GM19324 (cell line): Measurements from ENCODE around the gene CCR7.
"Not testable (repeated sequence)": the region's sequence is repeated elsewhere in the genome, so short reads cannot be mapped to it uniquely, and the experiment has no call there.

Experiments
- ATAC-seq: cut with Tn5 transposase; IDR thresholded peaks from one replicate; pipeline ENCODE4 v1.9.1; 2021; ENCODE audit warnings: mild to moderate bottlenecking, moderate library complexity; ENCODE audit not compliant: unreplicated experiment, low FRiP score

Gene CCR7

DNA sequence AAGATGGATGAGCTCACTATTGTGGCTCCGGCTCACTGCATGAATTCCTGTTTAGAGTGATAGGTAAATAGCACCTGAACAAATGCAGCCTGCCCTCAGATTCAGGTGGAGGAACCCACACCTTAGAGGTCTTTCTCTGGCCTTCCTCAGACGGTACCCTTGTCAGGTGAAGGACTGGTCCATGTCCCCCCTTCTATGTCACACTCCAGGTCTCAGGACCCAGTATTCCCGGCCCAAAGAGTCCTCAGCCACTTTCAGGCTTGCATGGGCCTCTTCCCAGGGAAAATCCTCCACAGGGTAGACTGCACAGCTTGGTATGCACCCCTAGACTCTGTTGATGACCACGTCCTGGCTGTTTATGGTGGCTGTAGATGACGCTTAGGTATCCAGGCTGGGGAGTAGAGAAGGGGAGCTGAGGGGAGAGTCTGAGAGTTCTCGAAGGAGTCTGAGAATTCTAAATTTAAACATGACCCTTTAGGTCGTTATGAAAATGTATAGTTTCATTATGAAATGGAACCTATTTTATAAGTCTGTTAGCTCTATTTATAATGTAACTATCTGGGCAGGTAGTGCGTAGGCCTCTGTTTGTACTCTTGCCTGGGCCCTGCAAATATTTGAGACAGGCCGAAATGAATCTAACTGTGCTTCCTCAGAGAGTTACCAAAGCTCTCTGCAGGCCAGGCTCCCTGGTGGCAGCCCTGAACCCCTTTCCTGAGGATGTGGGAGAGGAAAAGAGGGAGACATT, 32.5 kb upstream of the CCR7 start:
- ATAC-seq: no peak

DNA sequence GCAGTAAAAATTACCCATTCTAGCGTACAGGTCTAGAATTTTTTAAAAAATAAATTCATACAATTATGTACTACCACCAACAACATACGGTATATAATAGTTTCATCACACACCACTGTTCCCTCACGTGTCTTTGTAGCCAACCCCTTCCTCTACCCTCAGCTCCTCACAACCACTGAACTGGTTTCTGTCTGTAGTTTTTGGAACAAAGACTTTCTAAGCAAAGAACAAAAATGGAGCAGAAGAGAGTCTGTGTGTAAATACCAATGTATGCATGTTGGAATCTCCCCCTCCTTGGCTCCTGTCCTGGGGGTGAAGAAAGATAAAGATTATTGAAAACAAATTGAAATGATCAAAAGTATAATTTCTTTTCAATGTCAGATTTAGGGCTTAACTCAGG, 31.9 kb upstream of the CCR7 start:
- no peak for ATAC-seq

DNA sequence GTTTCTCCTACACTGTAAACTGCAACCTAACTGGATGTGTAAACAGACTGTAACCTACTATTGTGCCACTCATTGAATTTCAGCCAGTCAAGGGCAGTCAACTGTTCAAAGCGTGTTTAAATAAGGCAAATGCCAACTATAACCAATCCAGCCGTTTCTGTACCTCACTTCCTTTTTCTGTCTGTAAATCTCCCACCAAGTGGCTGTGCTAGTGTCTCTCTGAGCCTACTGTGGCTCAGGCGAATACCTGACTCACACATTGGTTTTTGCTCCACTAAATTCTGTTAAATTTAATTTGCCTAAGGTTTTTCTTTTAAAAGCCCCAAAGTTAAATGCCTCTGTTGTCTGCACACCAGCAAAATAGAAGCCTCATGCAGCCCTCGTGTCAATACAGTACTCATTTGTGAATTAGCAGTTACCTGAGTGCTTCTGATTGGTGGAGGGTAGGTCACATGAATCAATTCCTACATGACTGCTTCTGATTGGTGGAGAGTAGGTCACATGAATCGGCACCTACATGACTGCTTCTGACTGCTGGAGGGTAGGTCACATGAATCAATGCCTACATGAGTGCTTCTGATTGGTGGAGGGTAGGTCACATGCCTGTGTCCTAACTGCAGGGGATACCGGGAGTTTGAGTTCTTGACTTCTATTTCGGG, 31.1 kb upstream of the CCR7 start:
- no peak for ATAC-seq

DNA sequence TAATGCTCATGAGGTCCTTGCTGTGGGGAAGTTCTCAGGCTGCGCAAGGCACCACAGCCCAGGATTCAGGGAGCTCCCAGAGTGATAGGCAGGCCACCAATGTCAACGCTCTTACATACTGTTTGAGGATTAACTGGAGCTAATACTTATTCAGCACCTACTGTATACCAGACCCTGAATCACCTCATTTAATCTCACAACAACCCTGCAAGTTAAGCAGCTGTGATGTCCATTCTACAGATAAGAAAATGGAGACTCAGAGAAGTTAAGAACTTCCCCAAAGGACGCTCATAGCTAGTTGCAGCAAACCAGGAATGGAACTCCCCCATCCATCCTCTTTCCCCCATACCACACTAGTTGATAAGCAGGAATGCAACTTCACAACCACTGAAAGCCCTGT, 25.5 kb upstream of the CCR7 start:
- ATAC-seq: no peak

DNA sequence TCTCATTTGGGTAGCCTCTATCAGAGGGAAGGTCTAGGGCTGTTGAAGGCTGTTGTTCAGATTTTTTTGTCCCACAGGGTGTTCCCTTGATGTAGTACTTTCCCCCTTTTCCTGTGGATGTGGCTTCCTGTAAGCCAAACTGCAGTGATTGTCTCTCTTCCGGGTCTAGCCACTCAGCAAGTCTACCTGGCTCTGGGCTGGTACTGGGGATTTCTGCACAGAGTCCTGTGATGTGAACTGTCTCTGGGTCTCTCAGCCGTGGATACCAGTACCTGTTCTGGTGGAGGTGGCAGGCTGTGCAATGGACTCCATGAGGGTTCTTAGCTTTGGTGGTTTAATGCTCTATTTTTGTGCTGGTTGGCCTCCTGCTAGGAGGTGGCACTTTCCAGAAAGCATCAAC, 23.3 kb upstream of the CCR7 start:
- ATAC-seq: no peak

DNA sequence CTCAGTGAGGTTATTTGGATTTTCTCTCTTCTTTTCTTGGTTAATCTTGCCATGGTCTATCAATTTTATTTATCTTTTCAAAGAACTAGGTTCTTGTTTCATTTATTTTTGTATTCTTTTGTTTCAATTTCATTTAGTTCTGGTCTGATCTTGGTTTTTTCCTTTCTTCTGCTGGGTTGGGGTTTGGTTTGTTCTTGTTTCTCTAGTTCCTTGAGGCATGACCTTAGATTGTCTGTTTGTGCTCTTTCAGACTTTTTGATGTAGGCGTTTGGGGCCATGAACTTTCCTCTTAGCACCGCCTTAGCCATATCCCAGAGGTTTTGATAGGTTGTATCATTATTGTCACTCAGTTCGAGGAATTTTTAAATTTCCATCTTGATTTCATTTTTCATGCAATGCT, 21.0 kb upstream of the CCR7 start:
- not testable (repeated sequence) for ATAC-seq

DNA sequence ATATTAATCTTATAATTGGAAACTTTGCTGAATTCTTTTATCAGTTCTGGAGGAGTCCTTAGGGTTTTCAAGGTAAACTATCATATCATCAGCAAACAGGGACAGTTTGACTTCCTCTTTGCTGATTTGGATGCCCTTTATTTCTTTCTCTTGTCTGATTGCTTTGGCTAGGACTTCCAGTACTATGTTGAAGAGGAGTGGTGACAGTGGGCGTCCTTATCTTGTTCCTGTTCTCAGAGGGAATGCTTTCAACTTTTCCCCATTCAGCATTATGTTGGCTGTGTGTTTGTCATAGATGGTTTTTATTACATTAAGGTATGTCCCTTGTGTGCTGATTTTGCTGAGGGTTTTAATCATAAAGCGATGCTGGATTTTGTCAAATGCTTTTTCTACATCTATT, 19.7 kb upstream of the CCR7 start:
- ATAC-seq: not testable (repeated sequence)

DNA sequence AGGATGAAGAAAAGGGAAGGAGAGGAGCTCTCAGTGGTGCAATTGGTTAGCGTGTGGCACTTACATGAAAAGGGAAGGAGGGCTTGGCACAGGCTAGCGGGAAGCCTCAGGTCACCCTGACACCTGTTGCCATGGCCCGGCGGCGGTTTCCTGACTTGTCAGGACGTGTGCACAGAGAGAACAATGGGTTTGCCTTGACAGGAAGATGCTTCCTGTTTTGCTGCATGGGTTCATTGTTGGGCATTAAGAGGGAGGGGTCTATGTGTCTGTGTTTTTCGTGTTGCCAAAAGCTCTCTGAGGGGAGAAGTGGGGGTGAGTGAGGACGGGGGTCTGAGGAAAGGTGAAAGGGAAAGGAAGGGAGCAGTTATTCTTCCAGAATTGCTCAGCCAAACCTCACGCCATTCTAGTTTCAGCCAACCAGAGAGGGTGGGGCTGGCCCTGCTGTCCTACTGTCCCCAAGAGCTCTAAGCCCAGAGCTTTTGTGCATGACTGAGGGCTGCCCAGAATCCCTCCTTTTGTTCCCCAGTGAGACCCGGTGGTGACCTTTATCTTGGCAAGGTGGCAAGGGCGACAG, 17.1 kb upstream of the CCR7 start:
- ATAC-seq: peak; percentile 91

DNA sequence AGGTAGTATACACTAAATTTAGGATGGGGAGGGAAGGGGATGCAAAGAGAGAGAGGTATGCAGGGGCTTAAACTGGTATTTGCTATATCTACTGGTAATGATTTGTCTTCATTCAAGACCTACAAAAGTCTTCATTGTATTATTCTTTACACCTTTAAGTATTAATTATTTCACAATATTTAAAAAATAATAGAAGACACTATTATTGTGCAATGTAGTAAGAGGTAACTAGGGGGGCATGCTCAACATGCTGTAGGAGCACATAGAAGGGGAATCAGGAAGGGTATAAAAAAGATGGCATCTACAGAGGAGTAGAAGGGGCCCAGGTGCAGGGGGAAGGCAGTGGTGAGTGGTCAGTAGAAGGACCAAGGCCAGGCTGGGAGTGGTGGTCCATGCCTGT, 14.9 kb upstream of the CCR7 start:
- no peak for ATAC-seq

DNA sequence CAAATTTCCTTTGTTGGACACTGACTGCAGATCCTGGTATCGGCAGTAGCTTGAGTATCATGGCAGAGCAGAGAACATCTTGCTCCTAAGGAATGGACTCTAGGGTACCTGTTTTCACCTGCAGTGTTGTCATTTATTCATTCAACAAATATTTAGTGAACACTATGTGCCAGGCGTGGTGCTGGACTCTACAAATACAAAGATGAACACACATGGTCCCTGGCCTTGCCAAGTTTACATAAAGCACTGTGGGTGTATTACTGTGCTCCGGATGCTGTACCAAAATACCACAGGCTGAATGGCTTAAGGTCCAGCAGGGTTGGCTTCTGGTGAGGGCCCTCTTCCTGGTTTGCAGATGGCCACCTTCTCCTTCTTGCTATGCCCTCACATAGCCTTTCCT, 14.2 kb upstream of the CCR7 start:
- ATAC-seq: no peak

DNA sequence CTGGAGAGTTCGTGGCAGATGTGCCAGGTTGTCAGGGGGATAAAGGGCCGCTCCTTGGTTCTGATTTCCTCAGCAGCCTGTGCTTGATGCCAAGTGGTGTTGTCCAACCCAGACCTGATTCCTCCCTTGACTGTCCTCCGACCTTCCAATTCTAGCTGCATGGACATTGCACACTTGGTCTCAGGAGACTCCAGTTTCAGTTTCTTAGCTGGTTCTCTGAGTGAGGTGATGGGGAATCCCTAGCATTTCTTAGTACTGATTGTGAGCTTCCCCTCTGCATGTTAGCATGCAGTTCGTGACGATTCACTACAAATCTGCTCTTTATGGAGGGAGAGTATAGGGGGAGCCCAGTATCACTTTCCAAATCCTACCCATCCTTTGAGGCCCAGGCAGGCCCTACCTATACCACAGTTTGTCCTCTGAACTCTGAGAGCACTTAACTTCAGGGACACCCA, 12.4 kb upstream of the CCR7 start:
- no peak for ATAC-seq

DNA sequence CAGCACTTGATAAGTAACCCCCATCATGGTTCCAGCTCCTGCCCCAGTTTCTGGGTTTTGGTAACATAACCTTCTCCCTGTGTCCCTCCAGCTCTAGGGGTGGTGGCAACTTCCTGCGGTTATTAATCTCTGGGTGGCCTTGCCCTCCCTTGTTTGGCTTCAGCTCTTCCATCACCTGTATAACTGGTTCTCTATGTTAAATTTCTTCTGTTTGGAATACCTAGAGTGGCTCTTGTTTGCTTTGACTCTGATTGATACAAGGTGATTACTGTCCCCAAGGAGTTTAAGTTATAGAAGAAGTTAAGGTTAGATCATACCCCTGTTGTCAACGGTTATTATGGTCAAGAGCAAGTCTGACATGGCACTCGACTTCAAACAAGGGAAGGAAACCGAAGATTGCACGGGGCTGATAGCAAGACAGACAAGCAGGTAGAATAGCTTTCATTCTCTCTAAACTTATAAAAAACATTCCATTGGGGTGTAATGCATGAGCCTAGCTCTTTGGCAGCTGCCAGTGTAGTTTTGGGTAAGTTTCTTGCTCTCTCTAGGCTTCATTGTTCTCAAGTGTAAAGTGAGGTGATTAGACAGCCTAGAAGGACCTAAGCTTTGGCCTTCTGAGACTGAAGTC, 11.0 kb upstream of the CCR7 start:
- ATAC-seq: no peak

DNA sequence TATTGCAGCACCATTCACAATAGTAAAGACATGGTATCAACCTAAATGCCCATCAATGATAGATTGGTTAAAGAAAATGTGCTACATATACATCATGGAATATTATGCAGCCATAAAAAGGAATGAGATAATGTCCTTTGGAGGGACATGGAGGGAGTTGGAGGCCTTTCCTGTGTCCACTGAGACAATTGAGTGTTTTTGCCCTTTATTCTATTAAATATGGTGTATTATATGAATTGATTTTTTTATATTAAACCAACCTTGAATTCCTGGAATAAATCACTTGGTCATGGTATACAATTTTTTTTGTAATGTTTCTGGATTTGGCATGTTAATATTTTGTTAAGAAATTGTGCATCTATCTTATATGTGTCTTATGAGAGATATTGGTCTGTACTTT, 9.0 kb upstream of the CCR7 start:
- no peak for ATAC-seq

DNA sequence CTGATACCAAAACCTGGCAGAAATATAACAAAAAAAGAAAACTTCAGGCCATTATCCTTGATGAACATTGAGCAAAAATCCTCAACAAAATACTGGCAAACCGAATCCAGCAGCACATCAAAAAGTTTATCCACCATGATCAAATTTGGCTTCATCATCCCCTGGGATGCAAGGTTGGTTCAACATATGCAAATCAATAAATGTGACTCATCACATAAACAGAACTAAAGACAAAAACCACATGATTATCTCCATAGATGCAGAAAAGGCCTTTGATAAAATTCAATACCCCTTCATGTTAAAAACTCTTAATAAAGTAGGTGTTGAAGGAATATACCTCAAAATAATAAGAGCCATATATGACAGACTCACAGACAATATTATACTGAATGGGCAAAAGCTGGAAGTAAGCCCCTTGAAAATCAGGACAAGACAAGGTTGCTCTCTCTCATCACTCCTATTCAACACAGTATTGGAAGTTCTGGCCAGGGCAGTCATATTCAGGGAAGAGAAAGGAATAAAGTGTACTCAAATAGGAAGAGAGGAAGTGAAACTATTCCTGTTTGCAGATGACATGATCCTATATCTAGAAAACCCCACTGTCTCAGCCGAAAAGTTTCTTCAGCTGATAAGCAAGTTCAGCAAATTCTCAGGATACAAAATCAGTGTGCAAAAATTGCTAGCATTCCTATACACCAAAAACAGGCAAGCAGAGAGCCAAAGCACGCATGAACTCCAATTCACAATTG, 7.1 kb upstream of the CCR7 start:
- ATAC-seq: not testable (repeated sequence)

DNA sequence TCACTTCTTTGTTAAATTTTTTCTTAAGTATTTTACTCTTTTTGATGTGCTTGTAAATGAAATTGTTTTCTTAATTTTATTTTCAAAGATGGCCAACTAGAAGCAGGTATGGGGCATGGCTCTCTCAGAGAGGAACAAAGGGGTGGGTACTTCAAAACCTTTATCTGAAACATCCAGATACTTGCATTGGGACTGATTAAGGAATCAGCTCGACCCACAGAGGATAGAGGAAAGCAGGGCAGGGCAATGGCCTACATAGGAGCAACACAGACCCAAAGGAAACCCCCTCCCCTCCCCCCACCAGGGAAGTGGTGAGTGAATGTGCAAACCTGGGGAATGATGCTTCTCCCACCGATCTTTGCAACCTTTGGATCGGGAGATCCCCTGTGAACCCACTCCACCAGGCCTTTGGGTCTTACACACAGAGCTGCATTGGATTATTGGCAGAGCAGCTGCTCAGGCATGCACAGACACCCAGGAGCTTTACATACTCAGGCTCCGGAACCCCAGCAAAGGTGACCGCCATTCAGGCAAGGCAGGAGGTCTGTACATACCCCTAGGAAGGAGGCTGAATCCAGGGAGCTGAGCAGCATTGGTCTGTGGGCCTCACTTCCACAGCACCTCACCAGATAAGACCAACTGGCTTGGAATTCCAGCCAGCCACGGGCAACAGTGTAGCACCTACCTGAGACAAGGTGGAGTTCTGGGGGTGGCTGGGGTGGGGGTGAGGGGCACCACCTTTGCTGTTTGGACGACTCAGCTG, 3.0 kb upstream of the CCR7 start:
- ATAC-seq: no peak

DNA sequence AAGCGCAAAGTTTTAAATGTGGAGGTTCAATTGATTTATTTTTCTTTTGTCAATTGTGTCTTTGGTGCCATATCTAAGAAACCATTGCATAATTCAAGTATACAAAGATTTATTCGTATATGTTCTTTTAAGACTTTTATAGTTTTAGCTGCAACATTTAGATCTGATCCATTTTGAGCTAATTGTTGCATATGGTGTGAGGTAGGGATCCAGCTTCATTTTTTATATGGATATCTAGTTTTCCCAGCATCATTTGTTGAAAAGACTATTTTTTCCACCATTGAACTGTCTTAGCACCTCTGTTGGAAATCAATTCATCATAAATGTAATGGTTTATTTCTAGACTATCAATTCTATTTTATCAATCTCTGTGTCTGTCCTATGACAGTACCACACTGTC, 2.1 kb upstream of the CCR7 start:
- ATAC-seq: no peak

DNA sequence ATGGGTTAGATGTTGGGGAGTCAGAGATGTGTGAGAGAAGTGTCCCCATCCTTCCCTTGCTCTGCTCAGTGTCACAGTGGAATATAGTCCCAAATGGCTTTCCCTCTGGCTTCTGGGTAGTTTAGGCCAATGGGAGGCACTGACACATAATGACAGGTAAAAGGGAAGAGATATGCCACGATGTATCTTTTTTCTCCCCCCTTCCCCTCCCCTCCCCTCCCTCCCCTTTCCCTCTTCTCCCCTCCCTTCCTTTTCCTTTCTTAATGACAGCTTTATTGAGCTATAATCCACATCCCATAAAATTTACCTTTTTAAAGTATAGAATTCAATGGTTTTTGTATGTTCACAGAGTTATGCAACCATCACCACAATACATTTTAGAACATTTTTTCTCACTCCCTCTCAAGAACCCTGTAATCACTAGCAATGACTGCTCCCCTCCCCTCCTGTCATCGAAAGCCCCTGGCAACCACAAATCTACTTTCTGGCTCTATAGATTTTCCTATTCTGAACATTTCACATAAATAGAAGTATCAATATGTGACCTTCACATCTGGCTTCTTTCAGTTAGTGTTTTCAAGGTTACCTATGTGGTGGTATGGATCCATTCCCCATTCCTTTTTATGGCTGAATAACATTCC, 617 bp upstream of the CCR7 start:
- ATAC-seq: no peak

DNA sequence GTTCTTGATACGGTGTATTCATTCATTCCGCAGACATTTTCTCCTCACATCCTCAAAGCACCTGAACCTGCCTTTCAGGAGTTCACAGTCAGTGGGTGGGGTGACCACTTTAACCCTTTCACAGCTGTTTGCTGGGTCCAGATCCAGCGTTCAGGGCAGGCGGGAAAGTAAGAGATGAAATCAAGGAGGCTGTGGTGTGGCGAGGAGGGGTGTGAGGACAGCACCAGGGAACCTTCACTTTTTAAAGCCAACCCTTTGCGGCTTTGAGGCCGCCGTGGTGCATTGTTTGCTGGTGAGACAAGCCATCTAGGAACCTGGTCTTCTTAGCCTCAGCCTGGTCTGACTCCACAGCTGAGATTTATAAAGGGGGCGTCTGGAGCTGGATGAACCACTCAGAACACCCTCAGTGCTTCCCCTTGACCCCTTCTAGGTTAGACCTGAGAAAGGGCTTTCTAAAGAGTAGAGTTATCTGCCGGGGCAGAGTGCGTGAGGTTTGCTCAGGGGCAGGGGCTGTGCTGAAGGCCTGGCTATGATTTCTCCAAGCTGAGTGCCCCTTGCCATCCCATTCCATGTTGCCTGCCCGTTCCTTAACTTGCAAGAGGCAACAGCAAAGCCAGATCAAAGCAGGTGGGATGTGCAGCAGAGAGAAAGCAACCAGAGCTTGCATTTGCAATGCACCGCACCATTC, 933 bp downstream of the CCR7 start:
- ATAC-seq: no peak
